Endodermal cell (in vitro differentiated cells): ENCODE measurements around the gene VPS41. TPM values are rescaled to one million over a fixed set of nuclear protein-coding genes. Genes with fewer than 3 reads are reported as not detected.

Source experiments
- DNase-seq: peaks from one replicate; pipeline ENCODE4 v3.0.0-alpha.2; 2017
- H3K27ac ChIP-seq: 2 replicates; pipeline ENCODE4 v1.5.1; 2013; ENCODE audit warnings: mild to moderate bottlenecking, low read depth, low read length, moderate library complexity
- H3K27me3 ChIP-seq: 2 replicates; pipeline ENCODE4 v1.6.1; 2013; ENCODE audit warnings: mild to moderate bottlenecking, low read length, moderate library complexity; ENCODE audit not compliant: insufficient read depth, control insufficient read depth, poor library complexity, severe bottlenecking
- H3K36me3 ChIP-seq: 2 replicates; pipeline ENCODE4 v1.7.0; 2013; ENCODE audit warnings: mild to moderate bottlenecking, low read length, moderate library complexity; ENCODE audit not compliant: control insufficient read depth, insufficient read depth
- H3K4me1 ChIP-seq: one replicate; pipeline ENCODE4 v1.7.0; 2013; ENCODE audit warnings: low read length; ENCODE audit not compliant: control insufficient read depth, insufficient read depth
- H3K4me3 ChIP-seq: 2 replicates; pipeline ENCODE4 v1.5.1; 2013; ENCODE audit warnings: mild to moderate bottlenecking, low read length, moderate library complexity
- H3K9ac ChIP-seq: 2 replicates; pipeline ENCODE4 v1.6.1; 2013; ENCODE audit warnings: mild to moderate bottlenecking, low read length, moderate library complexity; ENCODE audit not compliant: poor library complexity, severe bottlenecking; ENCODE audit errors: extremely low read depth
- H3K9me3 ChIP-seq: 2 replicates; pipeline ENCODE4 v1.6.1; 2013; ENCODE audit warnings: mild to moderate bottlenecking, low read length, moderate library complexity; ENCODE audit not compliant: control insufficient read depth
- H3K27ac Mint-ChIP-seq: 2 replicates; pipeline ENCODE4 v1.8.0; 2020; ENCODE audit warnings: mixed read lengths
- H3K27me3 Mint-ChIP-seq: 2 replicates; pipeline ENCODE4 v1.8.0; 2021; ENCODE audit warnings: mild to moderate bottlenecking, mixed read lengths; ENCODE audit not compliant: insufficient read depth
- H3K36me3 Mint-ChIP-seq: 2 replicates; pipeline ENCODE4 v1.8.0; 2020; ENCODE audit warnings: low read depth, mixed read lengths
- H3K4me1 Mint-ChIP-seq: 2 replicates; pipeline ENCODE4 v1.8.0; 2020; ENCODE audit warnings: mixed read lengths
- H3K4me3 Mint-ChIP-seq: 2 replicates; pipeline ENCODE4 v1.8.0; 2020; ENCODE audit warnings: mild to moderate bottlenecking, moderate library complexity, mixed read lengths
- H3K9me3 Mint-ChIP-seq: 2 replicates; pipeline ENCODE4 v1.8.0; 2020; ENCODE audit warnings: mild to moderate bottlenecking, mixed read lengths
- CTCF ChIP-seq: fragments of 200-600 bp; sonication (generic); conservative IDR thresholded peaks from 2 replicates; pipeline ENCODE4 v1.5.0; 2021; ENCODE audit warnings: antibody characterized with exemption, mild to moderate bottlenecking
- WGBS, 2 experiments: methylation state at CpG; one replicate each; pipeline versions ENCODE4 v1.1.5 to v1.1.7; 2013; ENCODE audit warnings: missing lambda C conversion rate in 2 of 2, mixed read lengths in 1 of 2; ENCODE audit not compliant: insufficient coverage in 1 of 2, insufficient read length in 1 of 2; 5-methylcytosine and 5-hydroxymethylcytosine counted together
- total RNA-seq, 2 donors: library from RNA; stranded (reverse); fragmentation: NEBNext Ultra II Directional in 1 of 2; extraction: Animal tissue kit (Norgen Biotek cat#: 25700) in 1 of 2; gene quantifications; 2 replicates in 1 of 2; 3 replicates in 1 of 2; pipeline ENCODE4 v1.2.1, GENCODE V29; 2021

VPS41 gene
- total RNA-seq, 2 donors from 2014 or later = 77.1 to 78.0 TPM

- H3K4me3 ChIP-seq = no peak overlapping the region
- WGBS, 2 experiments = 84% methylated on average over 5 of the region's 7 CpGs; no CpG with 5 or more reads in 1 of the 2 experiments
- no peak overlapping the region for H3K27ac Mint-ChIP-seq
- no peaks in the 10 kb centered on the region for H3K9me3 Mint-ChIP-seq
- H3K9ac ChIP-seq = no peak overlapping the region
- no peak overlapping the region for H3K27ac ChIP-seq
- no peaks in the 10 kb centered on the region for H3K27me3 ChIP-seq
- peak; percentile 82 for DNase-seq
- no peak overlapping the region for H3K4me3 Mint-ChIP-seq
- H3K9me3 ChIP-seq = no peaks in the 10 kb centered on the region
- no peak for TF ChIP-seq CTCF
- peaks cover 20% of the 10 kb centered on the region for H3K36me3 ChIP-seq
- no peaks in the 10 kb centered on the region for H3K27me3 Mint-ChIP-seq
- H3K4me1 ChIP-seq = no peaks in the 10 kb centered on the region
- peaks cover 7% of the 10 kb centered on the region for H3K4me1 Mint-ChIP-seq
- peaks cover 2% of the 10 kb centered on the region for H3K36me3 Mint-ChIP-seq
Measured at GRCh38 chr7:38798552-38799267, 110.3 kb downstream of the VPS41 start.

- H3K9ac ChIP-seq = no peak overlapping the region
- no peaks in the 10 kb centered on the region for H3K27me3 Mint-ChIP-seq
- H3K4me1 Mint-ChIP-seq = peaks cover 7% of the 10 kb centered on the region
- H3K9me3 Mint-ChIP-seq = no peaks in the 10 kb centered on the region
- H3K36me3 ChIP-seq = peaks cover 20% of the 10 kb centered on the region
- peaks cover 4% of the 10 kb centered on the region for H3K36me3 Mint-ChIP-seq
- H3K27ac ChIP-seq = no peak overlapping the region
- no peak overlapping the region for H3K4me3 Mint-ChIP-seq
- H3K4me1 ChIP-seq = no peaks in the 10 kb centered on the region
- H3K27ac Mint-ChIP-seq = no peak overlapping the region
- DNase-seq = peak; percentile 75
- peak; percentile 95 for TF ChIP-seq CTCF
- 34% methylated on average over 6 of the region's 8 CpGs; no CpG with 5 or more reads in 1 of the 2 experiments for WGBS, 2 experiments
- H3K9me3 ChIP-seq = no peaks in the 10 kb centered on the region
- no peak overlapping the region for H3K4me3 ChIP-seq
- H3K27me3 ChIP-seq = no peaks in the 10 kb centered on the region
Measured at GRCh38 chr7:38796626-38797501, 112.1 kb downstream of the VPS41 start.

- Mint-ChIP-seq H3K9me3 (no peaks in the 10 kb centered on the region), H3K36me3 (peaks cover 4% of the 10 kb centered on the region), H3K27ac (no peak overlapping the region), H3K27me3 (no peaks in the 10 kb centered on the region), H3K4me1 (peaks cover 7% of the 10 kb centered on the region), H3K4me3 (no peak overlapping the region)
- H3K4me3 ChIP-seq = no peak overlapping the region
- WGBS, 2 experiments = 92 to 100% methylated on average over 1 to 2 of the region's 2 CpGs
- no peak overlapping the region for H3K9ac ChIP-seq
- DNase-seq = no peak
- no peak overlapping the region for H3K27ac ChIP-seq
- no peaks in the 10 kb centered on the region for H3K27me3 ChIP-seq
- peaks cover 20% of the 10 kb centered on the region for H3K36me3 ChIP-seq
- H3K4me1 ChIP-seq = no peaks in the 10 kb centered on the region
- no peak for TF ChIP-seq CTCF
- no peaks in the 10 kb centered on the region for H3K9me3 ChIP-seq
Measured at GRCh38 chr7:38795593-38795992, 113.4 kb downstream of the VPS41 start.
